Muscle of leg (tissue), 11 donors: Measurements from ENCODE around the gene IGF2R. TPM values are rescaled to one million over a fixed set of nuclear protein-coding genes. Genes with fewer than 3 reads are reported as not detected.
A peak's percentile ranks its signal among the peaks of the same experiment; 100 is the strongest.
"Not testable (repeated sequence)": the region's sequence is repeated elsewhere in the genome, so short reads cannot be mapped to it uniquely, and the experiment has no call there.

Experiments
- DNase-seq: peaks from one replicate; pipeline ENCODE4 v3.0.0; 2013
- H3K27ac ChIP-seq: one replicate; pipeline ENCODE4 v1.5.1; 2013; ENCODE audit warnings: mild to moderate bottlenecking, low read length, control low read depth
- H3K27me3 ChIP-seq: one replicate; pipeline ENCODE4 v1.6.1; 2013; ENCODE audit warnings: low read length; ENCODE audit not compliant: control insufficient read depth, insufficient read depth
- H3K36me3 ChIP-seq: one replicate; pipeline ENCODE4 v1.6.1; 2013; ENCODE audit warnings: low read length; ENCODE audit not compliant: control insufficient read depth, insufficient read depth
- H3K4me1 ChIP-seq: one replicate; pipeline ENCODE4 v1.6.1; 2013; ENCODE audit warnings: low read length; ENCODE audit not compliant: control insufficient read depth, insufficient read depth
- H3K4me3 ChIP-seq: one replicate; pipeline ENCODE4 v1.5.1; 2013; ENCODE audit warnings: low read length, control low read depth
- H3K9me3 ChIP-seq: replicated peaks from 2 replicates; pipeline ENCODE4 v1.6.1; 2013; ENCODE audit warnings: low read depth, low read length; ENCODE audit not compliant: control insufficient read depth
- WGBS: methylation state at CpG from one replicate; pipeline ENCODE4 v1.1.5; 2013; ENCODE audit warnings: missing lambda C conversion rate; ENCODE audit not compliant: insufficient coverage; 5-methylcytosine and 5-hydroxymethylcytosine counted together
- polyA plus RNA-seq, 8 donors: library from polyadenylated mRNA; unstranded; fragments of 120-200 nt; gene quantifications; one replicate each; pipeline versions ENCODE4 v1.2.1 to v1.2.3, GENCODE V29; 2013; ENCODE audit warnings: inconsistent platforms in 1 of 8, low replicate concordance in 1 of 8; ENCODE audit not compliant: insufficient read length in 8 of 8, insufficient read depth in 1 of 8
- total RNA-seq: library from RNA; stranded (reverse); fragments of 120-200 nt; gene quantifications from one replicate; pipeline ENCODE4 v1.2.4, GENCODE V29; 2013

IGF2R gene
- total and polyA plus RNA-seq, 9 donors, result 66.6 to 133 (median 123) TPM

DNA sequence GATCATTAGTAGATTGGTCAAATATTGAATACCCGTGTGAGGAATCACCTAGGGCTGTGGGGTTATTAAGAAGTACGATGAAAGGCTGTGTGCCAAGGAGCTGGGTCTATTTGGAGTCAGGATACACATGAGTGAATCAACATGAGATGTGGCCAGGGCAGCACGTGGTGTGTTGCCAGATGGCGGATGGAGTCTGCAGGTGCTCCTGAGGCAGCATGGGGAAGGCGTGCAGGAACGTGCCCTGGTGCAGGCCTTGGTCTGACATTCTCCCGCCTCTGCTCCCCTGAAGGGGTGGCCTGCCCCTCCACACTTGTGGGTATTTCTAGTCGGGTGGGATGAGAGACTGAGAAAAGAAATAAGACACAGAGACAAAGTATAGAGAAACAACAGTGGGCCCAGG lies 113.7 kb downstream of the IGF2R start:
- 73% methylated on average over 6 of the region's 8 CpGs for WGBS
- no peaks in the 10 kb centered on the region for H3K4me1 ChIP-seq
- H3K9me3 ChIP-seq, result no peaks in the 10 kb centered on the region
- H3K27ac ChIP-seq, result no peak overlapping the region
- H3K4me3 ChIP-seq, result no peak overlapping the region
- H3K27me3 ChIP-seq, result no peaks in the 10 kb centered on the region
- no peak for DNase-seq
- peaks cover 88% of the 10 kb centered on the region for H3K36me3 ChIP-seq

- H3K27me3 ChIP-seq, result no peaks in the 10 kb centered on the region
- peaks cover 9% of the 10 kb centered on the region for H3K4me1 ChIP-seq
- H3K27ac ChIP-seq, result no peak overlapping the region
- no peak for DNase-seq
- 94% methylated on average over 15 of the region's 18 CpGs for WGBS
- no peak overlapping the region for H3K4me3 ChIP-seq
- H3K36me3 ChIP-seq, result peaks cover 76% of the 10 kb centered on the region
- no peaks in the 10 kb centered on the region for H3K9me3 ChIP-seq
These were observed 115.4 kb downstream of the IGF2R start for GRCh38 chr6:160084198-160084776.

DNA sequence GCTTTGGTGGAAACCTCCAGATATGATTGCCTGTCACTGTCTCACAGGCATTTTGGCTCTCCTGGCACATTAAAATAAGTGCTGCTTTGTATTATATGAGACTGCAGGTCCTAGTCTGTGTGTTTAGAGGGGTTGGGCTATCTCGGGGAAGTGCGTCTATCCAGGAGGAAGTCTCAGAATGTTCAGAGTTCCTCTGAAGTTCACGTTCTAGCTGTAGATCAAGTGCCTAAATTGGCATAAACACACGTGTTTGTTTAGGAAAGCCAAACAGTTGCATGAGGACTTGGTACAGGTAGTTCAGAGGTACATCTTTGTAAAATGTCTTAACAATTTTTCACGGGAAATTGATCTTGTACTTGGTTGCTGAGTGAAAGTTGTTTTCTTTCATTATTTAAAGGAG lies 116.3 kb downstream of the IGF2R start:
- no peak overlapping the region for H3K27ac ChIP-seq
- DNase-seq, result no peak
- WGBS, result 75% methylated on average over 4 of the region's 5 CpGs
- H3K4me3 ChIP-seq, result no peak overlapping the region
- H3K36me3 ChIP-seq, result peaks cover 76% of the 10 kb centered on the region
- H3K9me3 ChIP-seq, result no peaks in the 10 kb centered on the region
- peaks cover 15% of the 10 kb centered on the region for H3K4me1 ChIP-seq
- H3K27me3 ChIP-seq, result no peaks in the 10 kb centered on the region

DNA sequence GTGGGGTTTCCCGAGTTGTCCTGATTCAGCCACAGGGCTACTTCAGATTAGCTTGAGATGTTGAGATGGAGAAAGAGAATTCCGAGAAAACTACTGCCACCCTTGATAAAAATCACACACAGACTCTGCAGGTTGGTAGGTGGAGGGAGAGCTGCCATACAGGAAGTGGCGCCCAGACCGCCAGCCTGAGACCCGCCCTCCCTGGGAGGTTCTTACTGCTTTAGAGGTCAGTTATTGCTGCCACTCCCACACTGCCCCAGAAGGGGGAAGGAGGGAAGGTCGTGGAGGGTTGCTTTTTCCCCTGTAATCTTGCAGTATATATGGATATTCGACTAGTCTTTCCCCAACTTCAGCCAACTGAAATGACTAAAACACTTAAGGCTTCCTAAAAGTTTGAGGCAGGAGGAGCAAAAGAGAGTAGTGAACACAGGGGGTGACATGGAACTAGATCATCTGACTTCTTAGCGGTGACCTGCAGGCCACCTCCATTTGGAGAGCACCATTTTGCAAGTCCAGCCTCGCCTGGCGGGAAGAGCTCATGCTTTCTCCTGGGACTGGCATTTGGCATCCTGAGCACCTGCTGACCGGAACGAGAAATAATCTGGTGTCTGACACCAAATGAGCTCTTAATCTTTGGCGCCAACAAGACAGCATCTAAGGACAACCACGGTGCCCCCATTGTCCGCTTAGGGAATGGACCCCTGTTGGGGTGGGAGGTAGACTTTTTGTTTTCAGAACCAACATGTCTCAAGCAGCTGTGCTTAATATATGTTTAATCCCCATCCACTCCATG lies 117.0 kb downstream of the IGF2R start:
- no peak for DNase-seq
- H3K4me3 ChIP-seq, result no peak overlapping the region
- H3K27ac ChIP-seq, result no peak overlapping the region
- no peaks in the 10 kb centered on the region for H3K27me3 ChIP-seq
- H3K9me3 ChIP-seq, result no peaks in the 10 kb centered on the region
- peaks cover 15% of the 10 kb centered on the region for H3K4me1 ChIP-seq
- peaks cover 73% of the 10 kb centered on the region for H3K36me3 ChIP-seq
- WGBS, result 97% methylated on average over 5 of the region's 15 CpGs

GRCh38 chr6:160086754-160087153 lies 117.9 kb downstream of the IGF2R start:
- no peak for DNase-seq
- 91% methylated on average over 4 of the region's 8 CpGs for WGBS
- Histone ChIP-seq H3K27me3 (no peaks in the 10 kb centered on the region), H3K27ac (no peak overlapping the region), H3K9me3 (no peaks in the 10 kb centered on the region), H3K4me3 (no peak overlapping the region), H3K36me3 (peaks cover 71% of the 10 kb centered on the region), H3K4me1 (peaks cover 15% of the 10 kb centered on the region)

DNA sequence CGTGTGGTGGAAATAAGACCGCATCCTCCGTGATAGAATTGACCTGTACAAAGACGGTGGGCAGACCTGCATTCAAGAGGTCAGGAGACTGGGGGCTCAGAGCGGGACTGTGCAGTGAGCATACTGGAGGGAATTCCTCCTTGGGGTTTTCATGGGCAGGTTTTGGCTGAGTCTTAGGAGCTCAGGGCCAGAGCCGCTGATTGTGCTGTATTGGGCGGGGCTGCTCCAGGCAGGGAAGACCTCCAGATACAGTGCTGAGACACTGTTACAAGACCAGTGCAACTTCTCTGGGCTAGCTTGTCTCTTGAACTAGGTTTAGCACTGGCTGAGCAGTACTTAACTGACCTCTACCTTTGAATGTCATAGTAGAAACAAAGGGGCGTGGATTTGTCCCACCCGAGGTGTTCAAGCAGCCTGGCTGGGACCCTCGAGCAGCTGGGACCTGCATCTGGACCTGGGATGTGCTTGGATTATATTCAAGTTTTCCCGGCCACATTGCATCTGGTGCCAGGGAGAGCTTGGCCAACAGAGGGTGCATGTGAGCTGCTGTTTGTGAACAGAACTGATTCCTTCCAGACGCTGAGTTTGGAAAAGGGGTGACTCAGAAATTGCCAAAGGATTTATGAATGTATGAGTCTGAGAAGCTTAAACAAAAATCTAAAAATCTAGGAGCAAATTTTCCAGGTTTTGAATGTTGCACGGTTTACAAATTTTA lies 119.3 kb downstream of the IGF2R start:
- peak overlapping the region; percentile 45 for H3K27ac ChIP-seq
- peaks cover 77% of the 10 kb centered on the region for H3K36me3 ChIP-seq
- peak; percentile 94 for DNase-seq
- 42% methylated on average over 12 of the region's 13 CpGs for WGBS
- H3K9me3 ChIP-seq, result no peaks in the 10 kb centered on the region
- no peak overlapping the region for H3K4me3 ChIP-seq
- H3K27me3 ChIP-seq, result no peaks in the 10 kb centered on the region
- H3K4me1 ChIP-seq, result peaks cover 15% of the 10 kb centered on the region

- peaks cover 15% of the 10 kb centered on the region for H3K4me1 ChIP-seq
- H3K27me3 ChIP-seq, result no peaks in the 10 kb centered on the region
- no peak overlapping the region for H3K4me3 ChIP-seq
- DNase-seq, result peak; percentile 76
- 31% methylated on average over 9 of the region's 21 CpGs for WGBS
- no peaks in the 10 kb centered on the region for H3K9me3 ChIP-seq
- peak overlapping the region; percentile 45 for H3K27ac ChIP-seq
- peaks cover 76% of the 10 kb centered on the region for H3K36me3 ChIP-seq
These were observed 120.1 kb downstream of the IGF2R start for GRCh38 chr6:160088784-160089533.

GRCh38 chr6:160089534-160089897 lies 120.6 kb downstream of the IGF2R start:
- no peak for DNase-seq
- 91% methylated on average over 7 of the region's 7 CpGs for WGBS
- Histone ChIP-seq H3K4me1 (peaks cover 15% of the 10 kb centered on the region), H3K36me3 (peaks cover 75% of the 10 kb centered on the region), H3K27ac (peak overlapping the region; percentile 45), H3K27me3 (no peaks in the 10 kb centered on the region), H3K9me3 (no peaks in the 10 kb centered on the region), H3K4me3 (no peak overlapping the region)

GRCh38 chr6:160090442-160091239 lies 121.8 kb downstream of the IGF2R start:
- not testable (repeated sequence) for H3K9me3 ChIP-seq, H3K4me3 ChIP-seq, H3K27me3 ChIP-seq, H3K27ac ChIP-seq
- DNase-seq, result peak; percentile 28
- Histone ChIP-seq H3K36me3 (peaks cover 69% of the 10 kb centered on the region), H3K4me1 (peaks cover 15% of the 10 kb centered on the region)
- 90% methylated on average over 22 of the region's 32 CpGs for WGBS
